Thyroid gland (tissue), 4 donors: ENCODE measurements around the gene SEC14L3. TPM values are rescaled to one million over a fixed set of nuclear protein-coding genes. Genes with fewer than 3 reads are reported as not detected.
"Not testable (repeated sequence)": the region's sequence is repeated elsewhere in the genome, so short reads cannot be mapped to it uniquely, and the experiment has no call there.

ENCODE experiments used
- DNase-seq, 2 donors: peaks; one replicate each; pipeline ENCODE4 v3.0.0-alpha.2; 2019
- H3K27ac ChIP-seq, 3 donors: fragments of 200-600 bp; sonication (generic); 1 replicate in 2 of 3; 2 replicates in 1 of 3; pipeline ENCODE4 v1.5.1; 2016 to 2019; ENCODE audit warnings: mild to moderate bottlenecking in 1 of 3, moderate library complexity in 1 of 3
- H3K27me3 ChIP-seq: fragments of 200-600 bp; sonication (generic); one replicate; pipeline ENCODE4 v1.5.1; 2019
- H3K36me3 ChIP-seq, 2 donors: fragments of 200-600 bp; sonication (generic); one replicate each; pipeline ENCODE4 v1.5.1; 2016 to 2019
- H3K4me1 ChIP-seq, 2 donors: fragments of 200-600 bp; sonication (generic); one replicate each; pipeline ENCODE4 v1.5.1; 2017 to 2019
- H3K4me3 ChIP-seq, 3 donors: fragments of 200-600 bp; sonication (generic); replicated peaks in 1 of 3; 1 replicate in 2 of 3; 2 replicates in 1 of 3; pipeline ENCODE4 v1.5.1; 2016; ENCODE audit warnings: mild to moderate bottlenecking in 1 of 3
- H3K9me3 ChIP-seq: fragments of 200-600 bp; sonication (generic); one replicate; pipeline ENCODE4 v1.5.1; 2017
- POLR2A ChIP-seq, 2 donors: fragments of 450-650 bp; IDR thresholded peaks; one replicate each; pipeline ENCODE4 v1.6.1; 2017; ENCODE audit warnings: antibody characterized with exemption in 2 of 2, mild to moderate bottlenecking in 2 of 2, moderate library complexity in 1 of 2
- WGBS, 2 donors: methylation state at CpG; one replicate each; pipeline ENCODE4 v1.1.5; 2017; 5-methylcytosine and 5-hydroxymethylcytosine counted together
- intact Hi-C: fragments of 100-400 bp; cut with DNase I; formaldehyde crosslinking; loops from one replicate; pipeline ENCODE4 v1.15.1; 2023
- total RNA-seq, 4 donors: library from RNA; depleted of rRNA; stranded (reverse); fragments of >200 nt; gene quantifications; one replicate each; pipeline ENCODE4 v1.2.3, GENCODE V29; 2016
- TF ChIP-seq, protein P1 (sequence below), 6 experiments: fragments of 200-600 bp in 3 of 6; fragments of 450-650 bp in 3 of 6; sonication (generic) in 3 of 6; IDR thresholded peaks; one replicate each; pipeline ENCODE4 v1.5.1; 2016 to 2019; ENCODE audit warnings: antibody characterized with exemption in 6 of 6, mild to moderate bottlenecking in 2 of 6, inconsistent platforms in 1 of 6, moderate library complexity in 1 of 6

SEC14L3 gene
- total RNA-seq, 4 donors from 2014 or later = 1.5 TPM; not detected in 3

DNA sequence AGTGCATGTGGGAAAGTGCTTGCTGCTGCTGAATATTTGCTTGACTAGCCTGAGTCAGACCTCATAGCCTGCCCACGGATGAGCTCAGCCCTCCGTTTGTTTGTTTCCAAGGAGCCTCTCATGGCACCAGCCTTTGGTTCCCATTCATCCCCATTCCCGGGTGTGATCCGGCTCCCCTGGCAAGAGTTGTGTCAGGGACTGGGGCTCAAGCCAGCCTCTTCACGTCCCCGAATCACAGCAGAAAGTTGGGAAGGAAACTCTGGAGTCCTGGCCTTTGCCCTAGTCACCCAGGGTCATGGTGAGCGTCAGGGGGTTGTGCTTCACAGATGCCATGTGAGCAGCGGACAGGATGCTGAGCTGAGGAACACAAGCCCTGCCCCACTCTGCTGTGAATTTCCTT lies 13.8 kb downstream of the SEC14L3 start:
- WGBS, 2 donors = 75 to 77% methylated on average over 8 of the region's 8 CpGs
- Histone ChIP-seq H3K27me3 (no peaks in the 10 kb centered on the region), H3K27ac (no peak overlapping the region), H3K4me3 (no peak overlapping the region), H3K4me1 (no peaks in the 10 kb centered on the region), H3K9me3 (no peaks in the 10 kb centered on the region), H3K36me3 (no peaks in the 10 kb centered on the region)
- DNase-seq = no peak
- intact Hi-C loops = no loop called here
- TF ChIP-seq POLR2A (IDR thresholded peaks at IDR 0.05) = no peak

DNA sequence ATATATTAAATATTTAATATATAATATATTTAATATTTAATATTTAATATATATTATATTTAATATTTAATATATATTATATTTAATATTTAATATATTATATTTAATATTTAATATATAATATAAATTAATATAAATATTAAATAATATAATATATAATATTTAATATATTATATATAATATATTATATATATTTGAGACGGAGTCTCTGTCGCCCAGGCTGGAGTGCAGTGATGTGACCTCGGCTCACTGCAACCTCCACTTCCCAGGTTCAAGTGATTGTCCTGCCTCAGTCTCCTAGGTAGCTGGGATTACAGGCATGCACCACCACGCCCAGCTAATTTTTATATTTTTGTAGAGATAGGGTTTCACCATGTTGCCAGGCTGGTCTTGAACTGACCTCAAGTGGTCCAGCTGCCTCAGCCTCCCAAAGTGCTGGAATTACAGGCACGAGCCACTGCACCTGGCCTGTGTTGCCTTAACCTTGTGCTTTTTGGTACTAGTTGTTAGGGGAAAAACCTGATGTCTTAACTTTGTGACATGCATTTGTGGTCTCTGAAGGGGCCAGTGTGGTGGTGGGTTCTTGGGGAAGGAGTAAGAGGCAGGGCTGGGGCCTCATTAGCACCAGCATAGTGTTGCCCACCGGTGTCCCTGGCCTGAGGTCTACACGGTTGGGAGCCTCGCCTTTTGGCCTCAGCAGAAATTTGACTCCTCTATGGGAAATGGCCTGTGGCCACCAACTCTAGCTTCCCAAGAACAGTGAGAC lies 16.6 kb downstream of the SEC14L3 start:
- no peak for TF ChIP-seq POLR2A (IDR thresholded peaks at IDR 0.05)
- TF ChIP-seq, protein P1, sequence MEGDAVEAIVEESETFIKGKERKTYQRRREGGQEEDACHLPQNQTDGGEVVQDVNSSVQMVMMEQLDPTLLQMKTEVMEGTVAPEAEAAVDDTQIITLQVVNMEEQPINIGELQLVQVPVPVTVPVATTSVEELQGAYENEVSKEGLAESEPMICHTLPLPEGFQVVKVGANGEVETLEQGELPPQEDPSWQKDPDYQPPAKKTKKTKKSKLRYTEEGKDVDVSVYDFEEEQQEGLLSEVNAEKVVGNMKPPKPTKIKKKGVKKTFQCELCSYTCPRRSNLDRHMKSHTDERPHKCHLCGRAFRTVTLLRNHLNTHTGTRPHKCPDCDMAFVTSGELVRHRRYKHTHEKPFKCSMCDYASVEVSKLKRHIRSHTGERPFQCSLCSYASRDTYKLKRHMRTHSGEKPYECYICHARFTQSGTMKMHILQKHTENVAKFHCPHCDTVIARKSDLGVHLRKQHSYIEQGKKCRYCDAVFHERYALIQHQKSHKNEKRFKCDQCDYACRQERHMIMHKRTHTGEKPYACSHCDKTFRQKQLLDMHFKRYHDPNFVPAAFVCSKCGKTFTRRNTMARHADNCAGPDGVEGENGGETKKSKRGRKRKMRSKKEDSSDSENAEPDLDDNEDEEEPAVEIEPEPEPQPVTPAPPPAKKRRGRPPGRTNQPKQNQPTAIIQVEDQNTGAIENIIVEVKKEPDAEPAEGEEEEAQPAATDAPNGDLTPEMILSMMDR (IDR thresholded peaks at IDR 0.05) = no peak
- intact Hi-C loops = no loop called here
- 92 to 94% methylated on average over 7 to 8 of the region's 8 CpGs for WGBS, 2 donors

DNA sequence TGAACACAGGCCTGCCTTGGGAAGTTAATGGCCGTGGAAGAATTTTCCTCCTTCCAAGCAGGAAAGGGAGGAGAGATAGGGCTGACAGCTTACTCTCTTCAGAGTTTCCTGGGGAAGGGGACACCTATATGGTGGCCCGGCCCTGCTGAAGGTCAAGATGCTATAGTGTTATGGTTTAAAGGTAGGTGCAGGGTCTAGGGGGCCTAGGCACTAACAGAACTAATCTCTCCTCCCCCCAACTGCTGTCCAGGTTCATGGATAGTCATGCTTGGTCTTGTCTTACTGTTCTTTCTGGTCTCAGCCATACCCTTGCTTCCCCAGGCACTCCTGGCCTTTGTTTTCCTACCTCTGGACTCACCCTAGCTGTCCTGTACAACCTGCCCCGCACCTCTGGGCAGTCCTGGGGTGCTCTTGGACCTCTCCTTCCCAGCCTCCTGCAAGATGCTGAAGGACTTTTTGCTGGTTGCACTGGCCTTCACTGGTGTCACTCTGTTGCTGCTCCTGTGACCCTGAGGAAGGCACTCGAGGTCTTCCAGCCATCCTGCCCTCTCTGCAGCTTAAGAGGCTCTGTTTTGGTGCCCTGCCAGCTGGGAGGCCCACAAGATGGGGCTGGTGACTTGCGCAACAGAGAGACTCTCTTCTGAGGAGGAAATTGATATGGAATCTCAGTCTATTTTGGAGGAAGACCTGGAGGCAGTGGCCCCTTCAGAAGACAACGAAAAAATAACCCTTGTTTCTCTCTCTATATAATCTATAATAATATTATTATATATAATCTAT lies 17.9 kb downstream of the SEC14L3 start:
- intact Hi-C loops = no loop called here
- Histone ChIP-seq H3K4me1 (peaks cover 0 to 3% of the 10 kb centered on the region in 2 donors), H3K4me3 (no peak overlapping the region), H3K36me3 (no peaks in the 10 kb centered on the region), H3K27me3 (no peaks in the 10 kb centered on the region), H3K27ac (no peak overlapping the region), H3K9me3 (no peaks in the 10 kb centered on the region)
- no peak for TF ChIP-seq POLR2A (IDR thresholded peaks at IDR 0.05)
- TF ChIP-seq, protein P1 (IDR thresholded peaks at IDR 0.05) = no peak
- peak; percentile 55 to 58 for DNase-seq
- WGBS, 2 donors = 61 to 70% methylated on average over 5 to 6 of the region's 6 CpGs

More for the DNA sequence above, 16.6 kb downstream of the SEC14L3 start:
- Histone ChIP-seq H3K36me3 (no peaks in the 10 kb centered on the region), H3K9me3 (no peaks in the 10 kb centered on the region), H3K27me3 (no peaks in the 10 kb centered on the region), H3K27ac (no peak overlapping the region), H3K4me3 (no peak overlapping the region), H3K4me1 (peaks cover 0 to 3% of the 10 kb centered on the region in 2 donors)
- no peak for DNase-seq

DNA sequence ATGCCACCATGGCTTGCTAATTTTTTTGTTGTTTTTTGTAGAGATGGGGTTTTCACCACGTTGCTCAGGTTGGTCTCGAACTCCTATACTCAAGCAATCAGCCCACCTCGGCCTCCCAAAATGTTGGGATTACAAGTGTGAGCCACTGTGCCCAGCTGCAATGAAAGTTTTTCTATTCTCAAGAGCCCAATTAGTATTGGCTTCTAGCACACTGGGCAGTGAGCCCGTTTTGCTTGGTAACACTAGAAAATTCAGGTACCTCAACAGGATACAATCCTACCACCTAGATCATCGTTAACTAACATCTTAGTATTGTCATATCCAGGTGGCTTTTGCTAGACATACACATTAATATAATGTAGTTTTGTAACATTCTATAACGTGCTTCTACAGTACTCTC lies 19.0 kb downstream of the SEC14L3 start:
- Histone ChIP-seq H3K36me3 (no peaks in the 10 kb centered on the region), H3K4me1 (peaks cover 0 to 3% of the 10 kb centered on the region in 2 donors), H3K27ac (no peak overlapping the region), H3K9me3 (no peaks in the 10 kb centered on the region), H3K4me3 (no peak overlapping the region), H3K27me3 (no peaks in the 10 kb centered on the region)
- WGBS, 2 donors = 50 to 59% methylated on average over 6 of the region's 6 CpGs
- TF ChIP-seq, protein P1 (IDR thresholded peaks at IDR 0.05) = no peak
- no peak for TF ChIP-seq POLR2A (IDR thresholded peaks at IDR 0.05)
- DNase-seq = peak; percentile 55 to 68
- intact Hi-C loops = no loop called here

DNA sequence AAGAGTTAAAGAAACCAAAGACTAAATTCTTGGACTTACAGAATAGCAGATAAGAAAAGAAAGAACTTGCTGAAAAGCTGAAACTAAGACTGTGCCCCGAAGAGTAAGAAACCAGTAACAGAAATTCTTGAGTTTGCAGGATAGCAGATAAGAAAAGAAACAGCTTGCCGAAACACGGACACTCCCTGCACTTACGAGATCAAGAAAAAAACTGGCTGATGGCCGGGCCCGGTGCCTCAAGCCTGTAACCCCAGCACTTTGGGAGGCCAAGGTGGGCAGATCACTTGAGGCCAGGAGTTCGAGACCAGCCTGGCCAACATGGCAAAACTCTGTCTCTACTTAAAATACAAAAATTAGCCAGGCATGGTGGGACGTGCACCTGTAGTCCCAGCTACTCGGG lies 20.3 kb downstream of the SEC14L3 start:
- H3K4me1 ChIP-seq, H3K27ac ChIP-seq, H3K4me3 ChIP-seq, intact Hi-C loops, H3K36me3 ChIP-seq, H3K27me3 ChIP-seq, H3K9me3 ChIP-seq, DNase-seq: not testable (repeated sequence)
- 41% methylated on average over 9 of the region's 9 CpGs for WGBS, 2 donors

DNA sequence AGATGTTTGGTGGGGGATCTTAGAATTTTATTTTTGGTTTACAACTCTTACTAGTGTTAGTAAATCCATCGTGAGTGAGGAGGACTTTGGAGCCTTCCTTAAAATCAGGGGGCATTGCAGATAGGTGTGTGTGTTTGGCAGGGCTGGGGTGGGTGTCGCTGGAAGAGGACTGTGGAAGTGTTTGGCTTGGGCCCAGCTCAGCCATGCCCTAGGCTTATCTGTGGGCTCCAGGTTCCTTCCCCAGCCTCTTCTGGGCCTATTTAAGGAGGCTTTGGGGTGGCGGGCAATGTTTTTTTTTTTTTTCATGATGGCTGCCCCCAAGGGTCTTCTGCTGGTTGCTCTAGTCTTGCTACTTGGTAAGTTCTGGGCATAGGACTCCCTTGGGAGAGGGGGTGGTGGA lies 24.2 kb downstream of the SEC14L3 start:
- no peak overlapping the region for H3K27ac ChIP-seq
- intact Hi-C loops = loop anchor here (5.0 kb wide), 1 partner anchor 40 kb away; no protein-coding TSS in a partner anchor
- no peak for DNase-seq
- H3K4me1 ChIP-seq = peaks cover 0 to under 1% of the 10 kb centered on the region in 2 donors
- H3K27me3 ChIP-seq = no peaks in the 10 kb centered on the region
- TF ChIP-seq POLR2A (IDR thresholded peaks at IDR 0.05) = no peak
- TF ChIP-seq, protein P1 (IDR thresholded peaks at IDR 0.05) = no peak
- H3K9me3 ChIP-seq = no peaks in the 10 kb centered on the region
- WGBS, 2 donors = 66 to 97% methylated on average over 3 of the region's 3 CpGs
- no peak overlapping the region for H3K4me3 ChIP-seq
- no peaks in the 10 kb centered on the region for H3K36me3 ChIP-seq
